A549 (cell line): Measurements from ENCODE around the gene CCDC136.

Experiments used
- CHD4 ChIP-seq: fragments of 200-600 bp; sonication (generic); IDR thresholded peaks from 2 replicates; pipeline ENCODE4 v1.6.1; 2016; ENCODE audit warnings: antibody characterized with exemption, mild to moderate bottlenecking, borderline replicate concordance
- POLR2A ChIP-seq: IDR thresholded peaks from 2 replicates; pipeline ENCODE4 v1.6.1; 2012; ENCODE audit warnings: mild to moderate bottlenecking, low read length
- TF ChIP-seq, protein P1 (sequence below): fragments of >200 bp; sonication (Bioruptor Twin); formaldehyde crosslinking; IDR thresholded peaks from 3 replicates; pipeline ENCODE4 v1.5.1; 2016

- no peak for TF ChIP-seq POLR2A
- TF ChIP-seq, protein P1, sequence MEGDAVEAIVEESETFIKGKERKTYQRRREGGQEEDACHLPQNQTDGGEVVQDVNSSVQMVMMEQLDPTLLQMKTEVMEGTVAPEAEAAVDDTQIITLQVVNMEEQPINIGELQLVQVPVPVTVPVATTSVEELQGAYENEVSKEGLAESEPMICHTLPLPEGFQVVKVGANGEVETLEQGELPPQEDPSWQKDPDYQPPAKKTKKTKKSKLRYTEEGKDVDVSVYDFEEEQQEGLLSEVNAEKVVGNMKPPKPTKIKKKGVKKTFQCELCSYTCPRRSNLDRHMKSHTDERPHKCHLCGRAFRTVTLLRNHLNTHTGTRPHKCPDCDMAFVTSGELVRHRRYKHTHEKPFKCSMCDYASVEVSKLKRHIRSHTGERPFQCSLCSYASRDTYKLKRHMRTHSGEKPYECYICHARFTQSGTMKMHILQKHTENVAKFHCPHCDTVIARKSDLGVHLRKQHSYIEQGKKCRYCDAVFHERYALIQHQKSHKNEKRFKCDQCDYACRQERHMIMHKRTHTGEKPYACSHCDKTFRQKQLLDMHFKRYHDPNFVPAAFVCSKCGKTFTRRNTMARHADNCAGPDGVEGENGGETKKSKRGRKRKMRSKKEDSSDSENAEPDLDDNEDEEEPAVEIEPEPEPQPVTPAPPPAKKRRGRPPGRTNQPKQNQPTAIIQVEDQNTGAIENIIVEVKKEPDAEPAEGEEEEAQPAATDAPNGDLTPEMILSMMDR: no peak
- TF ChIP-seq CHD4: no peak
Observed at GRCh38 chr7:128805225-128805624, 13.5 kb downstream of the CCDC136 start.
